Astrocyte (in vitro differentiated cells and primary cell): ENCODE results near the gene NECTIN1. TPM values are rescaled to one million over a fixed set of nuclear protein-coding genes. Genes with fewer than 3 reads are reported as not detected.

Source experiments
- DNase-seq: peaks from one replicate; pipeline ENCODE4 v3.0.0-alpha.2; 2010; ENCODE audit warnings: low read depth
- FAIRE-seq: peaks from 2 replicates; lab custom pipeline; 2011; peaks lifted over from hg19 to GRCh38; lab: Jason Lieb, UNC
- H2AFZ ChIP-seq: 2 replicates; pipeline ENCODE4 v1.6.0; 2012; ENCODE audit warnings: low read depth, low read length, inconsistent platforms
- H3K27ac ChIP-seq: 2 replicates; pipeline ENCODE4 v1.5.1; 2011; ENCODE audit warnings: low read depth, low read length, inconsistent platforms
- H3K27me3 ChIP-seq: 2 replicates; pipeline ENCODE4 v1.6.0; 2011; ENCODE audit warnings: low read length, inconsistent platforms; ENCODE audit not compliant: insufficient read depth
- H3K36me3 ChIP-seq: 2 replicates; pipeline ENCODE4 v1.5.1; 2011; ENCODE audit warnings: low read length, inconsistent platforms; ENCODE audit not compliant: insufficient read depth
- H3K4me1 ChIP-seq: 2 replicates; pipeline ENCODE4 v1.5.1; 2011; ENCODE audit warnings: low read length, inconsistent platforms; ENCODE audit not compliant: insufficient read depth
- H3K4me2 ChIP-seq: 2 replicates; pipeline ENCODE4 v1.6.0; 2012; ENCODE audit warnings: low read length, inconsistent platforms
- H3K4me3 ChIP-seq: 2 replicates; pipeline ENCODE4 v1.5.1; 2011; ENCODE audit warnings: low read depth, mild to moderate bottlenecking, low read length, inconsistent platforms; ENCODE audit not compliant: insufficient read depth
- H3K79me2 ChIP-seq: 2 replicates; pipeline ENCODE4 v1.6.0; 2012; ENCODE audit warnings: mild to moderate bottlenecking, low read length, inconsistent platforms; ENCODE audit not compliant: insufficient read depth
- H3K9ac ChIP-seq: 2 replicates; pipeline ENCODE4 v1.6.0; 2012; ENCODE audit warnings: mild to moderate bottlenecking, low read length, inconsistent platforms
- H3K9me3 ChIP-seq: 2 replicates; pipeline ENCODE4 v1.5.1; 2012; ENCODE audit warnings: low read depth, mild to moderate bottlenecking, low read length, inconsistent platforms; ENCODE audit not compliant: insufficient read depth
- H4K20me1 ChIP-seq: 2 replicates; pipeline ENCODE4 v1.6.0; 2012; ENCODE audit warnings: low read length, inconsistent platforms; ENCODE audit not compliant: insufficient read depth
- H3K27ac Mint-ChIP-seq: one replicate; pipeline ENCODE4 v1.8.0; 2021; ENCODE audit warnings: mild to moderate bottlenecking, mixed read lengths; ENCODE audit not compliant: unreplicated experiment
- H3K27me3 Mint-ChIP-seq: one replicate; pipeline ENCODE4 v1.8.0; 2021; ENCODE audit warnings: low read depth, mixed read lengths; ENCODE audit not compliant: unreplicated experiment
- H3K36me3 Mint-ChIP-seq: one replicate; pipeline ENCODE4 v1.8.0; 2021; ENCODE audit warnings: low read depth, mixed read lengths; ENCODE audit not compliant: unreplicated experiment
- H3K4me1 Mint-ChIP-seq: one replicate; pipeline ENCODE4 v1.8.0; 2021; ENCODE audit warnings: low read depth, mixed read lengths; ENCODE audit not compliant: unreplicated experiment
- H3K4me3 Mint-ChIP-seq: one replicate; pipeline ENCODE4 v1.8.0; 2021; ENCODE audit warnings: mild to moderate bottlenecking, moderate library complexity, mixed read lengths; ENCODE audit not compliant: unreplicated experiment
- H3K9me3 Mint-ChIP-seq: one replicate; pipeline ENCODE4 v1.8.0; 2021; ENCODE audit warnings: mild to moderate bottlenecking, mixed read lengths; ENCODE audit not compliant: unreplicated experiment
- EZH2 ChIP-seq: IDR thresholded peaks from 2 replicates; pipeline ENCODE4 v1.6.1; 2012; ENCODE audit warnings: mild to moderate bottlenecking, low read length, inconsistent platforms; ENCODE audit not compliant: insufficient read depth
- total RNA-seq: library from RNA; stranded (reverse); gene quantifications from 2 replicates; pipeline ENCODE4 v1.2.1, GENCODE V29; 2021
- TF ChIP-seq, protein P1 (sequence below): IDR thresholded peaks from 2 replicates; pipeline ENCODE4 v1.5.1; 2011; ENCODE audit warnings: low read depth, mild to moderate bottlenecking, inconsistent platforms, low read length, moderate library complexity; ENCODE audit not compliant: insufficient read depth

Gene NECTIN1
- total RNA-seq, 1 donor from 2014 or later = 17.7 TPM

DNA sequence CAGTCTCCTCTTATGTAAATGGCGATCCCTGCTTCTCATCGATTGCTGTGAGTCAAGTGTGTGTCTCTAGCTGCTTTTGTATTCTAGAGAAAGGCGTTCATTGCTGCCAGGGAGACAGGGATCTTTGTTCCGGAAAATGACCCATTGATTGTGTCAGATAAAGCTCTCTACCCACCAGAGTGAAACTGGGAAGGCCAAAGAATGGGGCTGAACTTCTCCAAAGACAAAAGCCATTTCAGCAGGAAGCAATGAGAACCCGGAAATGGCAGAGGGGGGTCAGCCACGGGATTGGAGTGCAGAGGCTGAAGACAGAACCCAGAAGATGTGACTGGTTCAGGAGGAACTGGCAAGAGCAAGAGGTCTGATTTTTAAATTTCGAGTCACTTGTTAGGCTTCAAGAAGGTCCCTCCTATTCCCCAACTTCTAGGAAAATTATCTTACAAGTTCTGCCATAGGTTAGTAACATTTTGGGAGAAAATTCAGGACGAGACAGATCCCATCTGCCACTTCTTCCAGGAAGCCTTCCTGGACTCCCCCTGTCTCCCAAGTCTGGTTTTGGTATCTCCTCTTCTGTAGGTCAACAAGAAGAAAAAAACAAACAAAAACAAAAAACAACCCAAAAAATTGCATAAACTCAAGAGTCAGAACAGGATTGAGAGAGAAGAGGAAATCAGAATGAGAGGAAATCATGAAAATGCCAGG, 110.6 kb downstream of the NECTIN1 start:
- TF ChIP-seq EZH2 = no peak
- TF ChIP-seq, protein P1, sequence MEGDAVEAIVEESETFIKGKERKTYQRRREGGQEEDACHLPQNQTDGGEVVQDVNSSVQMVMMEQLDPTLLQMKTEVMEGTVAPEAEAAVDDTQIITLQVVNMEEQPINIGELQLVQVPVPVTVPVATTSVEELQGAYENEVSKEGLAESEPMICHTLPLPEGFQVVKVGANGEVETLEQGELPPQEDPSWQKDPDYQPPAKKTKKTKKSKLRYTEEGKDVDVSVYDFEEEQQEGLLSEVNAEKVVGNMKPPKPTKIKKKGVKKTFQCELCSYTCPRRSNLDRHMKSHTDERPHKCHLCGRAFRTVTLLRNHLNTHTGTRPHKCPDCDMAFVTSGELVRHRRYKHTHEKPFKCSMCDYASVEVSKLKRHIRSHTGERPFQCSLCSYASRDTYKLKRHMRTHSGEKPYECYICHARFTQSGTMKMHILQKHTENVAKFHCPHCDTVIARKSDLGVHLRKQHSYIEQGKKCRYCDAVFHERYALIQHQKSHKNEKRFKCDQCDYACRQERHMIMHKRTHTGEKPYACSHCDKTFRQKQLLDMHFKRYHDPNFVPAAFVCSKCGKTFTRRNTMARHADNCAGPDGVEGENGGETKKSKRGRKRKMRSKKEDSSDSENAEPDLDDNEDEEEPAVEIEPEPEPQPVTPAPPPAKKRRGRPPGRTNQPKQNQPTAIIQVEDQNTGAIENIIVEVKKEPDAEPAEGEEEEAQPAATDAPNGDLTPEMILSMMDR = no peak
- H3K4me3 ChIP-seq = no peak overlapping the region
- peak overlapping the region; percentile 55 for H2AFZ ChIP-seq
- H3K9me3 ChIP-seq = no peaks in the 10 kb centered on the region
- no peak overlapping the region for H3K4me3 Mint-ChIP-seq
- H3K27me3 Mint-ChIP-seq = peaks cover 20% of the 10 kb centered on the region
- FAIRE-seq (no peak), DNase-seq (no peak)
- no peaks in the 10 kb centered on the region for H4K20me1 ChIP-seq
- H3K4me1 ChIP-seq = peaks cover 18% of the 10 kb centered on the region
- no peak overlapping the region for H3K27ac Mint-ChIP-seq
- H3K36me3 ChIP-seq = no peaks in the 10 kb centered on the region
- H3K4me1 Mint-ChIP-seq = peaks cover 20% of the 10 kb centered on the region
- no peaks in the 10 kb centered on the region for H3K27me3 ChIP-seq
- peaks cover 2% of the 10 kb centered on the region for H3K9me3 Mint-ChIP-seq
- no peaks in the 10 kb centered on the region for H3K79me2 ChIP-seq
- H3K27ac ChIP-seq = no peak overlapping the region
- no peak overlapping the region for H3K9ac ChIP-seq
- H3K36me3 Mint-ChIP-seq = no peaks in the 10 kb centered on the region
- no peak overlapping the region for H3K4me2 ChIP-seq

DNA sequence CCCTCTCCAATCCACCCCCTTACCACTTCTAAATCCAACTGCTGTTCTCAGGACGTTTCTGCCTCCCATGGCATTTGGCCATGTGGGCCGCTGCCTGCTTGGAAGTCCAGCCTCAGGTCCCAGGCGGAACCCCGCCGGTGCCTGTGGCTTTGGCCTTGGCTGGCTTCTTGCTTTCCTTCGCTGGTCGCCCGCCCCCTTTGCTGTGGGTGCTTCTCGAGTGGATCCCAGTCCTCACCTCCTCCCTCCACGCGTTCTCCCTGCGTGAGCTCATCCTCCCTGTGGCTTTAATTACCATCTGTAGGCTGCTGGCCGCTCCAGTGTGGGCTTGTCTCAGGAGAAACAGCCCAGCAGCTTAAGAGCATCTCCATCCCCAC, 111.7 kb downstream of the NECTIN1 start:
- peaks cover 20% of the 10 kb centered on the region for H3K4me1 Mint-ChIP-seq
- no peak overlapping the region for H3K27ac Mint-ChIP-seq
- TF ChIP-seq EZH2 = no peak
- TF ChIP-seq, protein P1 = no peak
- Histone ChIP-seq H3K27ac (no peak overlapping the region), H3K4me3 (no peak overlapping the region), H3K4me1 (peaks cover 18% of the 10 kb centered on the region), H3K4me2 (no peak overlapping the region), H3K9me3 (no peaks in the 10 kb centered on the region), H3K9ac (no peak overlapping the region), H3K27me3 (no peaks in the 10 kb centered on the region), H3K36me3 (no peaks in the 10 kb centered on the region), H2AFZ (no peak overlapping the region), H4K20me1 (no peaks in the 10 kb centered on the region), H3K79me2 (no peaks in the 10 kb centered on the region)
- no peaks in the 10 kb centered on the region for H3K36me3 Mint-ChIP-seq
- DNase-seq = no peak
- peaks cover 2% of the 10 kb centered on the region for H3K9me3 Mint-ChIP-seq
- FAIRE-seq = no peak
- no peak overlapping the region for H3K4me3 Mint-ChIP-seq
- H3K27me3 Mint-ChIP-seq = peaks cover 20% of the 10 kb centered on the region

DNA sequence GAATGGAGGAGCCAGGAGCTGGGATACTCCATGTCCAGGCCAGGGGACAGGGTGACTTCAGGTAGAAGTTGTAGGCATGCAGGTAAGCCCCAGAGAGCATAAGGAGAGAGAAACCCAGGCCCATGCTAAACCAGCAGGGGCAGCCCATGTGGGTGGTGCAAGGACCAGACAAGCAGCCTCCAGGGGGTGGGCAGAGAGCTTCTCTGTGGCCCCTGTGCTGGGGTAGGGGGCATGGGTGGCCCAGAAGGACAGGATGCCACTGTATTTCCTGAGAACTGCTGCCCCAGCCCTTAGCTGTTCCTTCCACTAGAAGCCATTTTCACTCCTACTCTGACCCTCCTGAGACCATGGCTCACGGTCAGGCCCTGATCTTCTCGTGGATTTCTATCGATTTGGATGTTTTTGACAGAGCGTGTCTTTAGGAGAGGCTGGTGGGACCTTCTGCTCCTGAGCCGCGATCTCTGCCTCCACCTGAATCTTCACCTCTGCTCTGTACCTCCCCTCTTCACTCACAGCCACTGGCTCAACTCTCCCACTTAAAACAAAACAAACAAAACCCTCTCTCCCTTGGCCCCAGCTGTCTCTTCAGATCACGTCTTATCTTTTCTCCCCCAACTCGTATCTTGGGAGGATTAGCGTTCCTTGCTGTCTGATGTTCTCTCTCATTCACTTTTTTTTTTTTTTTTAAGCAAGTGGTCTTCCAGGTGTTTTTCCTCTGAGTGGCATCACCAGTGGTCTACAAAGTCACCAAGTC, 112.2 kb downstream of the NECTIN1 start:
- Histone ChIP-seq H4K20me1 (no peaks in the 10 kb centered on the region), H3K9ac (no peak overlapping the region), H3K27ac (no peak overlapping the region), H2AFZ (no peak overlapping the region), H3K36me3 (no peaks in the 10 kb centered on the region), H3K4me3 (no peak overlapping the region), H3K79me2 (no peaks in the 10 kb centered on the region), H3K27me3 (no peaks in the 10 kb centered on the region), H3K4me2 (no peak overlapping the region), H3K4me1 (peaks cover 18% of the 10 kb centered on the region), H3K9me3 (no peaks in the 10 kb centered on the region)
- DNase-seq = no peak
- Mint-ChIP-seq H3K36me3 (no peaks in the 10 kb centered on the region), H3K4me1 (peaks cover 20% of the 10 kb centered on the region), H3K27ac (no peak overlapping the region), H3K9me3 (peaks cover 6% of the 10 kb centered on the region), H3K27me3 (peaks cover 17% of the 10 kb centered on the region), H3K4me3 (no peak overlapping the region)
- FAIRE-seq = no peak
- TF ChIP-seq, protein P1 = no peak
